Body of pancreas (tissue), 4 donors: ENCODE data around the gene MUL1.

Source experiments
- POLR2A ChIP-seq, 3 donors: fragments of 450-650 bp; IDR thresholded peaks; one replicate each; pipeline ENCODE4 v1.6.1; 2016; ENCODE audit warnings: antibody characterized with exemption in 3 of 3, mild to moderate bottlenecking in 2 of 3
- TF ChIP-seq, protein P1 (sequence below), 7 experiments: fragments of 450-650 bp in 4 of 7; fragments of 200-600 bp in 3 of 7; sonication (generic) in 3 of 7; IDR thresholded peaks; one replicate each; pipeline ENCODE4 v1.5.1; 2016 to 2019; ENCODE audit warnings: antibody characterized with exemption in 7 of 7

DNA sequence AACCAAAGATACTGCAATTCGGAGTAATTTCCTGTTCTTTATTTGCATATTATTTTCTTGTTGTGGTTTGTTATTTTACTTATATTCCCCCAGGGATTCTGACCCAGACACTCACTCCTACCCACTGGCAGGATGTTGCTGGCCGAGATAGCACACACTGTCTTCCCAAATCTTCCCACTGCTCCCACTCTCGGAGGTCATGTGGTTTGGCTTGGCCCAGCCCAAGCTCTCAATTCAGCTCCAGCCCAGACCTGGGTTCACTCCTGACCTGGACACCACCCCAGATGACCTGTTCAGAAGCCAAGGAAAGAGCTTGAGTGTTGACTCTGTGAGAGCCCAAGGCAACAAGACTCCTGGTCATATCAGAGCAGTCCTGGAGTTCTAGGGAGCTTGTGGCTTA lies 43.2 kb upstream of the MUL1 start:
- TF ChIP-seq, protein P1, sequence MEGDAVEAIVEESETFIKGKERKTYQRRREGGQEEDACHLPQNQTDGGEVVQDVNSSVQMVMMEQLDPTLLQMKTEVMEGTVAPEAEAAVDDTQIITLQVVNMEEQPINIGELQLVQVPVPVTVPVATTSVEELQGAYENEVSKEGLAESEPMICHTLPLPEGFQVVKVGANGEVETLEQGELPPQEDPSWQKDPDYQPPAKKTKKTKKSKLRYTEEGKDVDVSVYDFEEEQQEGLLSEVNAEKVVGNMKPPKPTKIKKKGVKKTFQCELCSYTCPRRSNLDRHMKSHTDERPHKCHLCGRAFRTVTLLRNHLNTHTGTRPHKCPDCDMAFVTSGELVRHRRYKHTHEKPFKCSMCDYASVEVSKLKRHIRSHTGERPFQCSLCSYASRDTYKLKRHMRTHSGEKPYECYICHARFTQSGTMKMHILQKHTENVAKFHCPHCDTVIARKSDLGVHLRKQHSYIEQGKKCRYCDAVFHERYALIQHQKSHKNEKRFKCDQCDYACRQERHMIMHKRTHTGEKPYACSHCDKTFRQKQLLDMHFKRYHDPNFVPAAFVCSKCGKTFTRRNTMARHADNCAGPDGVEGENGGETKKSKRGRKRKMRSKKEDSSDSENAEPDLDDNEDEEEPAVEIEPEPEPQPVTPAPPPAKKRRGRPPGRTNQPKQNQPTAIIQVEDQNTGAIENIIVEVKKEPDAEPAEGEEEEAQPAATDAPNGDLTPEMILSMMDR (IDR thresholded peaks at IDR 0.05), result no peak
- TF ChIP-seq POLR2A (IDR thresholded peaks at IDR 0.05), result no peak
